HepG2 (cell line): ENCODE results near the gene PDCD1LG2. TPM values are rescaled to one million over a fixed set of nuclear protein-coding genes. Genes with fewer than 3 reads are reported as not detected.
A peak's percentile ranks its signal among the peaks of the same experiment; 100 is the strongest.

Experiments used
- ATAC-seq: fragments of 200-7000 bp; cut with Tn5 transposase; 3 replicates; pipeline ENCODE4 v1.9.1; 2020; ENCODE audit warnings: mild to moderate bottlenecking, moderate library complexity
- BruUV-seq: library from RNA; stranded (reverse); fragments of 400-500 nt; replicated peaks from 2 replicates; lab custom pipeline; 2021; lab: Mats Ljungman, UMichigan
- CTCF ChIA-PET: fragments of 300-600 bp; formaldehyde crosslinking; extraction: SDS; loops from one replicate; lab custom pipeline; 2021; ENCODE audit warnings: low total read pairs, inconsistent platforms, low intra/inter-chr PET ratio; lab: Yijun Ruan, JAX
- POLR2A ChIA-PET: fragments of 350-600 bp; sonication (Branson Sonifier 250); formaldehyde crosslinking; loops from one replicate; lab custom pipeline; 2020; ENCODE audit warnings: antibody characterized with exemption, inconsistent platforms; lab: Yijun Ruan, JAX
- DNase-seq: peaks from one replicate; pipeline ENCODE4 v3.0.0-alpha.2; 2015; ENCODE audit warnings: low spot score
- FAIRE-seq: peaks from 3 replicates; lab custom pipeline; 2011; peaks lifted over from hg19 to GRCh38; lab: Jason Lieb, UNC
- H2AFZ ChIP-seq: one replicate; pipeline ENCODE4 v1.6.1; 2011; ENCODE audit warnings: low read length, inconsistent platforms
- H3K27ac ChIP-seq: fragments of 300-600 bp; 3 replicates; pipeline ENCODE4 v1.8.0; 2011; ENCODE audit warnings: mixed run types, mild to moderate bottlenecking, mixed read lengths, low read length, inconsistent platforms; ENCODE audit not compliant: insufficient read depth; ENCODE audit errors: extremely low read length
- H3K27me3 ChIP-seq, 2 experiments: fragments of 200-600 bp in 1 of 2; 2 replicates in 1 of 2; 3 replicates in 1 of 2; pipeline versions ENCODE4 v1.6.0 to v1.8.0; 2011; ENCODE audit warnings: low read length in 2 of 2, mild to moderate bottlenecking in 2 of 2, moderate library complexity in 2 of 2, inconsistent platforms in 1 of 2; ENCODE audit not compliant: insufficient read depth in 2 of 2, control insufficient read depth in 1 of 2
- H3K36me3 ChIP-seq, 2 experiments: fragments of 200-600 bp in 1 of 2; replicated peaks in 1 of 2; 2 replicates in 1 of 2; 3 replicates in 1 of 2; pipeline versions ENCODE4 v1.5.1 to v1.8.0; 2011; ENCODE audit warnings: low read length in 2 of 2, inconsistent platforms in 1 of 2; ENCODE audit not compliant: insufficient read depth in 2 of 2, control insufficient read depth in 1 of 2
- H3K4me1 ChIP-seq: 2 replicates; pipeline ENCODE4 v1.5.1; 2012; ENCODE audit warnings: low read length, inconsistent platforms; ENCODE audit not compliant: insufficient read depth
- H3K4me2 ChIP-seq: 2 replicates; pipeline ENCODE4 v1.6.0; 2011; ENCODE audit warnings: low read depth, low read length, inconsistent platforms
- H3K4me3 ChIP-seq, 3 experiments: fragments of 200-600 bp in 1 of 3; sonication (generic), shearing (Covaris generic) in 1 of 3; replicated peaks in 1 of 3; 2 replicates each; pipeline ENCODE4 v1.5.1; 2011 to 2016; ENCODE audit warnings: low read length in 3 of 3, inconsistent platforms in 2 of 3, low read depth in 2 of 3, mild to moderate bottlenecking in 2 of 3, control low read depth in 1 of 3, mixed read lengths in 1 of 3; ENCODE audit not compliant: insufficient read depth in 1 of 3
- H3K79me2 ChIP-seq: one replicate; pipeline ENCODE4 v1.6.1; 2011; ENCODE audit warnings: low read length, inconsistent platforms; ENCODE audit not compliant: insufficient read depth
- H3K9ac ChIP-seq: 2 replicates; pipeline ENCODE4 v1.6.0; 2011; ENCODE audit warnings: mild to moderate bottlenecking, low read depth, low read length, inconsistent platforms; ENCODE audit not compliant: insufficient read depth
- H3K9me3 ChIP-seq: 2 replicates; pipeline ENCODE4 v1.5.1; 2012; ENCODE audit warnings: mild to moderate bottlenecking, low read length
- H4K20me1 ChIP-seq: 2 replicates; pipeline ENCODE4 v1.6.0; 2011; ENCODE audit warnings: inconsistent platforms, mild to moderate bottlenecking, low read length, moderate library complexity; ENCODE audit not compliant: insufficient read depth
- BATF2 ChIP-seq: sonication (generic); formaldehyde crosslinking; IDR thresholded peaks from 2 replicates; pipeline ENCODE4 v1.8.0; 2022; ENCODE audit warnings: mild to moderate bottlenecking, missing genetic modification reagents, moderate library complexity
- BRF2 ChIP-seq: sonication (generic); formaldehyde crosslinking; IDR thresholded peaks from 2 replicates; pipeline ENCODE4 v1.8.1; 2022; ENCODE audit warnings: mild to moderate bottlenecking, missing genetic modification reagents
- ELF3 ChIP-seq: IDR thresholded peaks from 2 replicates; pipeline ENCODE4 v1.6.1; 2016; ENCODE audit warnings: missing genetic modification reagents, missing compliant biosample characterization
- ERF ChIP-seq: IDR thresholded peaks from 2 replicates; pipeline ENCODE4 v1.6.1; 2018; ENCODE audit warnings: missing biosample characterization, missing genetic modification reagents
- GABPA ChIP-seq, 2 experiments: IDR thresholded peaks; 2 replicates each; pipeline ENCODE4 v1.6.1; 2011 to 2016; ENCODE audit warnings: low read depth in 2 of 2, low read length in 1 of 2, missing biosample characterization in 1 of 2, missing genetic modification characterization in 1 of 2
- HDAC2 ChIP-seq: sonication (generic); formaldehyde crosslinking; IDR thresholded peaks from 2 replicates; pipeline ENCODE4 v1.4.0; 2020; ENCODE audit warnings: missing genetic modification reagents
- POGZ ChIP-seq: sonication (generic); formaldehyde crosslinking; IDR thresholded peaks from 2 replicates; pipeline ENCODE4 v1.4.0; 2020; ENCODE audit warnings: mild to moderate bottlenecking, missing genetic modification reagents
- PRDM4 ChIP-seq: sonication (generic); formaldehyde crosslinking; IDR thresholded peaks from 2 replicates; pipeline ENCODE4 v1.9.0; 2021; ENCODE audit warnings: missing genetic modification reagents, borderline replicate concordance
- SMAD9 ChIP-seq: sonication (generic); formaldehyde crosslinking; IDR thresholded peaks from 2 replicates; pipeline ENCODE4 v1.5.1; 2020; ENCODE audit warnings: mild to moderate bottlenecking, missing genetic modification reagents
- SMARCE1 ChIP-seq: fragments of 450-650 bp; IDR thresholded peaks from 2 replicates; pipeline ENCODE4 v1.6.1; 2017; ENCODE audit warnings: borderline replicate concordance
- SNAPC5 ChIP-seq: sonication (generic); formaldehyde crosslinking; IDR thresholded peaks from 2 replicates; pipeline ENCODE4 v1.8.1; 2023; ENCODE audit warnings: mild to moderate bottlenecking, missing genetic modification reagents, borderline replicate concordance
- ZFAT ChIP-seq: sonication (generic); formaldehyde crosslinking; conservative IDR thresholded peaks from 2 replicates; pipeline ENCODE4 v1.8.1; 2023; ENCODE audit warnings: missing genetic modification reagents, inconsistent platforms
- ZKSCAN5 ChIP-seq: sonication (generic); formaldehyde crosslinking; IDR thresholded peaks from 2 replicates; pipeline ENCODE4 v1.5.1; 2020; ENCODE audit warnings: mild to moderate bottlenecking, missing genetic modification reagents
- ZMYM3 ChIP-seq: sonication (generic); formaldehyde crosslinking; IDR thresholded peaks from 2 replicates; pipeline ENCODE4 v1.5.1; 2020; ENCODE audit warnings: mild to moderate bottlenecking, missing genetic modification reagents
- ZNF20 ChIP-seq: sonication (generic); formaldehyde crosslinking; IDR thresholded peaks from 2 replicates; pipeline ENCODE4 v1.4.0; 2020; ENCODE audit warnings: mild to moderate bottlenecking, moderate library complexity, missing genetic modification reagents
- ZNF234 ChIP-seq: sonication (generic); formaldehyde crosslinking; conservative IDR thresholded peaks from 2 replicates; pipeline ENCODE4 v1.5.1; 2020; ENCODE audit warnings: mild to moderate bottlenecking, missing genetic modification reagents
- ZNF441 ChIP-seq: sonication (generic); formaldehyde crosslinking; IDR thresholded peaks from 2 replicates; pipeline ENCODE4 v1.7.0; 2021; ENCODE audit warnings: missing genetic modification reagents, borderline replicate concordance
- ZNF468 ChIP-seq: sonication (generic); formaldehyde crosslinking; IDR thresholded peaks from 2 replicates; pipeline ENCODE4 v1.8.0; 2022; ENCODE audit warnings: mild to moderate bottlenecking, moderate library complexity, missing genetic modification reagents
- ZNF556 ChIP-seq: sonication (generic); formaldehyde crosslinking; IDR thresholded peaks from 2 replicates; pipeline ENCODE4 v1.4.0; 2020; ENCODE audit warnings: mild to moderate bottlenecking, missing genetic modification reagents, borderline replicate concordance
- ZNF83 ChIP-seq: sonication (generic); formaldehyde crosslinking; IDR thresholded peaks from 2 replicates; pipeline ENCODE4 v1.4.0; 2020; ENCODE audit warnings: missing genetic modification reagents, mild to moderate bottlenecking, borderline replicate concordance
- WGBS: methylation state at CpG from one replicate; pipeline ENCODE4 v1.1.6; 2017; ENCODE audit warnings: low lambda C conversion rate; 5-methylcytosine and 5-hydroxymethylcytosine counted together
- in situ Hi-C: cut with HindIII; loops from 2 replicates; pipeline ENCODE4 v1.10.0; 2017; ENCODE audit warnings: low pct_unique_long_range_greater_than_20kb; ENCODE audit not compliant: extremely low pct_ligation_motif_present
- intact Hi-C: fragments of 100-400 bp; cut with micrococcal nuclease; formaldehyde crosslinking; loops from one replicate; pipeline ENCODE4 v1.10.0; 2022; ENCODE audit not compliant: unreplicated experiment
- polyA plus RNA-seq, 8 experiments: library from polyadenylated mRNA; depleted of rRNA in 3 of 8; stranded (reverse) in 7 of 8; unstranded in 1 of 8; fragments of >200 nt; fragmentation: Illumina TruSeq in 4 of 8; extraction: Trizol in 4 of 8; gene quantifications; 2 replicates each; pipeline versions ENCODE4 v1.2.1 to v1.2.3, GENCODE V29; 2011 to 2016; ENCODE audit warnings: low read depth in 4 of 8, missing spikeins in 1 of 8, mixed read lengths in 1 of 8; ENCODE audit not compliant: insufficient read depth in 1 of 8
- total RNA-seq, 5 experiments: library from RNA; depleted of rRNA; stranded (reverse); fragments of >200 nt; fragmentation: Illumina TruSeq; extraction: Trizol; gene quantifications; 2 replicates each; pipeline ENCODE4 v1.2.3, GENCODE V29; 2016; ENCODE audit warnings: low read depth in 1 of 5

PDCD1LG2 gene
- total and polyA plus RNA-seq, 2 of the 13 experiments (the other 11 are each of a cell fraction or from before 2014, with no cell fraction given) = not detected

GRCh38 chr9:5608298-5609225 is 98.2 kb downstream of the PDCD1LG2 start:
- no peaks in the 10 kb centered on the region for H3K79me2 ChIP-seq
- peaks cover 5% of the 10 kb centered on the region for H3K4me1 ChIP-seq
- no peaks in the 10 kb centered on the region for H3K9me3 ChIP-seq
- ChIA-PET POLR2A (interaction anchor here (1.3 to 1.4 kb wide), 2 partner anchors 8 to 20 kb away, joined by 8 to 12 read pairs; partner anchors contain the start of gene RIC1), CTCF (no interaction called here)
- FAIRE-seq (peak; percentile 86), ATAC-seq (peak; percentile 99), DNase-seq (peak; percentile 49)
- BruUV-seq = no TSS peak
- 4% methylated on average over 6 of the region's 6 CpGs for WGBS
- H3K9ac ChIP-seq = peak overlapping the region; percentile 52
- in situ Hi-C loops (no loop called here), intact Hi-C loops (loop anchor here (10.0 kb wide), 2 partner anchors 106 to 624 kb away; partner anchors contain the start of gene JAK2)
- no peaks in the 10 kb centered on the region for H3K36me3 ChIP-seq
- peak overlapping the region; percentile 98 for H2AFZ ChIP-seq
- no peaks in the 10 kb centered on the region for H3K27me3 ChIP-seq
- no peaks in the 10 kb centered on the region for H4K20me1 ChIP-seq
- peak overlapping the region; percentile 5 for H3K27ac ChIP-seq
- peak overlapping the region; percentile 72 for H3K4me2 ChIP-seq
- H3K4me3 ChIP-seq = peak overlapping the region; percentile 52 to 76 (median 66)
- TF ChIP-seq ZNF441 (CRISPR knock-in tag) (peak; percentile 96), POGZ (CRISPR knock-in tag) (peak; percentile 54), HDAC2 (0 out of 2 replicates have a peak, but pooled peaks have one; percentile 20), BRF2 (CRISPR knock-in tag) (no peak), ERF (CRISPR knock-in tag) (no peak), ZNF20 (CRISPR knock-in tag) (no peak), BATF2 (CRISPR knock-in tag) (no peak), ZNF234 (CRISPR knock-in tag) (no peak), ZNF83 (CRISPR knock-in tag) (no peak), ZNF468 (CRISPR knock-in tag) (no peak), SNAPC5 (CRISPR knock-in tag) (no peak), ZMYM3 (peak; percentile 51; the same call in 1 of the 2 replicates), GABPA (IDR thresholded peaks at IDR 0.05; ENCODE audit: low read depth, low read length) (no peak), GABPA (CRISPR knock-in tag; IDR thresholded peaks at IDR 0.05; ENCODE audit: low read depth) (no peak), ZNF556 (no peak), SMAD9 (CRISPR knock-in tag) (no peak), PRDM4 (no peak), ZKSCAN5 (CRISPR knock-in tag) (peak; percentile 81), SMARCE1 (no peak), ZFAT (CRISPR knock-in tag) (no peak), ELF3 (CRISPR knock-in tag) (peak; percentile 41; the same call in 1 of the 2 replicates)
